Uterus (tissue), 2 donors: ENCODE results near the gene OARD1.

Source experiments
- CTCF ChIP-seq, 4 experiments: fragments of 200-600 bp in 2 of 4; fragments of 450-650 bp in 2 of 4; sonication (generic) in 2 of 4; IDR thresholded peaks; one replicate each; pipeline ENCODE4 v1.5.1; 2016 to 2019; ENCODE audit warnings: antibody characterized with exemption in 4 of 4, mild to moderate bottlenecking in 2 of 4, moderate library complexity in 1 of 4
- POLR2A ChIP-seq, 2 donors: fragments of 450-650 bp; IDR thresholded peaks; one replicate each; pipeline ENCODE4 v1.6.1; 2016; ENCODE audit warnings: antibody characterized with exemption in 2 of 2, mild to moderate bottlenecking in 1 of 2, moderate library complexity in 1 of 2

DNA sequence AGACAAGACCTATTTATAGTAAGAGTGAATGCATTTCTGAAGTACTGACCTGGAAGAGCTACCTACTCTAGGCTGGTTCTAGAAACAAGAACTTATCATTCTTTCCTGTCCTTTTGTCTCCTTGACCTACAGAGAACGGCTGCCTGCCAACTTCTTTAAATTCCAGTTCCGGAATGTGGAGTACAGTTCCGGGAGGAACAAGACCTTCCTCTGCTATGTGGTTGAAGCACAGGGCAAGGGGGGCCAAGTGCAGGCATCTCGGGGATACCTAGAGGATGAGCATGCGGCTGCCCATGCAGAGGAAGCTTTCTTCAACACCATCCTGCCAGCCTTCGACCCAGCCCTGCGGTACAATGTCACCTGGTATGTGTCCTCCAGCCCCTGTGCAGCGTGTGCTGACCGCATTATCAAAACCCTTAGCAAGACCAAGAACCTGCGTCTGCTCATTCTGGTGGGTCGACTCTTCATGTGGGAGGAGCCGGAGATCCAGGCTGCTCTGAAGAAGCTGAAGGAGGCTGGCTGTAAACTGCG lies 10.9 kb downstream of the OARD1 start:
- TF ChIP-seq CTCF (IDR thresholded peaks at IDR 0.05) (no peak), POLR2A (IDR thresholded peaks at IDR 0.05) (no peak)
